Measurements from ENCODE around the gene AFF3. TPM values are rescaled to one million over a fixed set of nuclear protein-coding genes. Genes with fewer than 3 reads are reported as not detected.

AFF3 gene
- total and polyA plus RNA-seq, 2 of the 8 experiments (the other 6 are each of a cell fraction or from before 2014, with no cell fraction given) = 0.27 to 3.0 TPM

GRCh38 chr2:99748344-99748743 is 394.0 kb downstream of the AFF3 start:
- Histone ChIP-seq H4K20me1 (replicated peaks in 1 of 2; ENCODE audit: control insufficient read depth in 1 of 2, insufficient read depth in 2 of 2, low read length in 2 of 2) (no peaks in the 10 kb centered on the region), H2BK12ac (ENCODE audit: low read depth, low read length) (no peak overlapping the region), H3K23ac (ENCODE audit: insufficient read length) (no peak overlapping the region), H2AK5ac (ENCODE audit: low read depth, low read length) (no peak overlapping the region), H3K9ac (replicated peaks in 1 of 4; ENCODE audit: extremely low read depth in 1 of 4, low read depth in 3 of 4, low read length in 3 of 4) (no peak overlapping the region), H2BK120ac (replicated peaks; ENCODE audit: low read depth, low read length) (no peak overlapping the region), H3K18ac (ENCODE audit: extremely low read depth, low read length) (no peak overlapping the region), H2BK20ac (ENCODE audit: low read length) (no peak overlapping the region), H4K5ac (ENCODE audit: insufficient read length, low read depth, low read length) (no peak overlapping the region), H3K9me3 (ENCODE audit: insufficient read depth in 2 of 2, low read depth in 1 of 2, low read length in 1 of 2) (no peaks in the 10 kb centered on the region), H2BK15ac (ENCODE audit: low read length) (no peak overlapping the region), H3K4ac (replicated peaks; ENCODE audit: insufficient read length, low read depth, low read length) (no peak overlapping the region), H3K14ac (ENCODE audit: insufficient read length) (no peak overlapping the region), H4K8ac (ENCODE audit: extremely low read depth, insufficient read depth, low read length) (no peak overlapping the region), H3K4me3 (ENCODE audit: extremely low read depth in 1 of 4, insufficient read depth in 2 of 4, low read depth in 3 of 4, low read length in 4 of 4) (no peak overlapping the region), H3K27ac (ENCODE audit: low read depth, low read length) (no peak overlapping the region), H3K79me1 (ENCODE audit: low read depth, low read length) (no peaks in the 10 kb centered on the region), H2AFZ (ENCODE audit: low read length) (peak overlapping the region; percentile 50; the same call in 1 of the 2 replicates), H3K4me2 (ENCODE audit: insufficient read depth in 1 of 2, low read depth in 2 of 2, low read length in 2 of 2) (peak overlapping the region; percentile 38 to 41), H3K79me2 (ENCODE audit: control insufficient read depth in 1 of 2, insufficient read depth in 2 of 2, low read length in 2 of 2) (no peaks in the 10 kb centered on the region), H3K27me3 (replicated peaks in 1 of 4; ENCODE audit: control insufficient read depth in 3 of 4, extremely low read depth in 1 of 4, insufficient read depth in 3 of 4, low read length in 3 of 4) (no peaks in the 10 kb centered on the region), H3K36me3 (ENCODE audit: control insufficient read depth in 2 of 4, insufficient read depth in 4 of 4, low read length in 3 of 4) (no peaks in the 10 kb centered on the region), H4K91ac (replicated peaks; ENCODE audit: insufficient read length, low read length) (no peak overlapping the region), H2BK5ac (ENCODE audit: low read depth, low read length) (no peak overlapping the region), H3K4me1 (replicated peaks in 1 of 4; ENCODE audit: control insufficient read depth in 3 of 4, insufficient read depth in 4 of 4, low read length in 3 of 4) (peaks cover 2 to 6% (median 4%) of the 10 kb centered on the region in 4 experiments; a peak in 3 of 7 replicates), H3K23me2 (ENCODE audit: low read depth, low read length) (no peaks in the 10 kb centered on the region), H3K56ac (replicated peaks; ENCODE audit: insufficient read length, low read depth, low read length) (no peak overlapping the region)
- POLR2A ChIA-PET (ENCODE audit: partially characterized antibody) = no interaction called here
- TF ChIP-seq CHD2 (IDR thresholded peaks at IDR 0.05; ENCODE audit: low read length) (no peak), HDAC2 (IDR thresholded peaks at IDR 0.05; ENCODE audit: borderline replicate concordance in 1 of 2, low read depth in 2 of 2, low read length in 2 of 2) (no peak), TEAD4 (IDR thresholded peaks at IDR 0.05; ENCODE audit: low read depth, low read length) (peak; percentile 88)
- DNase-seq (ENCODE audit: low read depth in 1 of 2, low spot score in 2 of 2) = peak in 1 of 2 experiments; percentile 13
- 79% methylated on average over 2 of the region's 2 CpGs; no CpG with 5 or more reads in 1 of the 2 experiments for WGBS, 2 experiments (ENCODE audit: extremely low coverage in 1 of 2, insufficient coverage in 1 of 2, insufficient read length in 1 of 2, insufficient replicate concordance in 2 of 2, low coverage in 1 of 2, low lambda C conversion rate in 2 of 2, missing lambda C conversion rate in 1 of 2)
- FAIRE-seq = peak; percentile 79
- CTCF ChIA-PET (ENCODE audit: partially characterized antibody) = interaction anchor here (1.1 to 1.9 kb wide), 2 partner anchors 9 to 19 kb away, joined by 4 read pairs; no protein-coding TSS in a partner anchor
